Measurements from ENCODE around the gene PIM1.
"Not testable (repeated sequence)": the region's sequence is repeated elsewhere in the genome, so short reads cannot be mapped to it uniquely, and the experiment has no call there.

The PIM1 gene

DNA sequence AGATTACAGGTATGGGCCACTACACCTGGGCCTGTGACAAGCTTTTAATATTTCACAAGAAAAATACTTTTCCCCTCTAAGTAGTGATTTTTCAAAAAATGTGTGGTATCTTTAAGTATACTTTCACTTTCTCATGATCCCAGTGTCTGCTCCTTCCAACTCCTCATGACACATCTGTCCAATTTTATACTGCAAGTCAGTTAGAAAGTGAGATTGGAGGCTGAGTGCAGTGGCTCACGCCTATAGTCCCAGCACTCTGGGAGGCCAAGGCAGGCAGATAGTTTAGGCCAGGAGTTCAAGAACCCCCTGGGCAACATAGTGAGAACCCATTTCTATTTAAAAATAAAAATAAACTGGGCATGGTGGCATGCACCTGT lies 20.2 kb downstream of the PIM1 start:
- DNase-seq, result no peak

DNA sequence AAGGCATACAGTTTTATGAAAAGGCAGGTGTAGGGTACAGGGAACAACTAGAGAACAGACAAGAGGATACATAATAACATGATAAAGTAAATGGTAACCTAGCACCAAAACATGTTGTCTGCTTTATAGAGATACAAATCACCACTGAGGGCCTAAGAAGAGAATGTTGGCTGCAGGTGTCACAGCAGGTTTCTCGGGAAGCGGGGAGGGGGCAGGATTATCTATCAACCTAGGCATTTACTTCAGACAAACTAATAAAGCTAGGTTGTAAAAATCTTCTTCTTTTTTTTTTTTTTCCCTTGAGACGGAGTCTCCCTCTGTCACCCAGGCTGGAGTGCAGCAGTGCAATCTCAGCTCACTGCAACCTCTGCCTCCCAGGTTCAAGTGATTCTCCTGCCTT lies 22.7 kb downstream of the PIM1 start:
- no peak for DNase-seq

DNA sequence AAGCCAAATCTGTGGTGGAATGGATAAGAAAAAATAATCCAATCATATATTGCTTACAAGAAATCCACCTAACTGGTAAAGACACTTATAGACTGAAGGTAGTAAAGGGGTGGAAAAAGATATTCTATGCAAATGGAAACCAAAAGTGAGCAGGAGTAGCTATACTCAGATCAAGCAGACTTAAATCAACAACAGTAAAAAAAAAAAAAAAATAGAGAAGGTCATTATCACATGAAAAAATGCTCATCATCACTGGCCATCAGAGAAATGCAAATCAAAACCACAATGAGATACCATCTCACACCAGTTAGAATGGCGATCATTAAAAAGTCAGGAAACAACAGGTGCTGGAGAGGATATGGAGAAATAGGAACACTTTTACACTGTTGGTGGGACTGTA lies 24.9 kb downstream of the PIM1 start:
- not testable (repeated sequence) for DNase-seq

DNA sequence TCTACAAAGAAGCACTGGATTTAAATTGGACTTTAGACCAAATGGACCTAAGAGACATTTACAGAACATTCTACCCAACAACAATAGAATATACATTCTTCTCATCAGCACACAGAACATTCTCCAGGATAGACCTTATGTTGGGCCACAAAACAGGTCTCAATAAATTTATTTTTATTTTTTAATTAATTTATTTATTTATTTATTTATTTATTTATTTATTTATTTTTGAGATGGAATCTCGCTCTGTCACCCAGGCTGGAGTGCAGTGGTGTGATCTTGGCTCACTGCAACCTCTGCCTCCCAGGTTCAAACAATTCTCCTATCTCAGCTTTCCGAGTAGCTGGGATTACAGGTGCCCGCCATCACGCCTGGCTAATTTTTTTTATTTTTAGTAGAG lies 26.5 kb downstream of the PIM1 start:
- not testable (repeated sequence) for DNase-seq

GRCh38 chr6:37200085-37200484 lies 30.1 kb downstream of the PIM1 start:
- no peak for DNase-seq

GRCh38 chr6:37201726-37202125 lies 31.8 kb downstream of the PIM1 start:
- DNase-seq, result no peak

DNA sequence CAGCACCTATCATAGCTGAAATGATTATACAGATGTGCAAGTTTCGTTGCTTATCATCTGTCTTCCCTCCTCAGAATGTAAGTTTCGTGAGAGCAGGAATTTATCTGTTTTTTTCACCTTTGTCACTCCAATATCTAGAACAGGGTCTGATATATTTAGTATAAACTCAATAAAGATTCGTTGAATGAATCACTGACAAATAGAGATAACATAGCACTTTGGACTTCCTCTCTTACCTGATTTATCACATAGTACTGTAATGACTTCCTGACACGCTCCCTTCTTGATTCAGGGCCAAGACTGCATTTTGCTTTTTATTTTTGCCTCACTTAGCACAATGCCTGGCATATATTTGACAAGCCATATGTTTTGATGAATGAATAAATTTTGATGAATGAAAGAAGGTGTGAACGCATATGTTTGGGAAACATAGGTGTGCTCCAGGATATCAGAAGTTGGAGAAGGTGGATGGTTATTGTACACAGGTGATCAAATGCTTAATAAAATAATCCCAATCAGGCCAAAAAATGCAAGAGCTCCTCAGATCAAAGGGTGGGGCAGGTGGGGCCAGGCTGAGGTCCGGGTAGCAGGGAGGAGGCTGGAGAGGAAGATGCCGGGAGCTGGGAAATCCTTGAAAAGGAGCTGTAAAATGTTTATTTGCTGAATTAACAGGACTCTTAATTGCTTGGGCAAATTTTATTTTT lies 33.0 kb downstream of the PIM1 start:
- DNase-seq, result no peak

DNA sequence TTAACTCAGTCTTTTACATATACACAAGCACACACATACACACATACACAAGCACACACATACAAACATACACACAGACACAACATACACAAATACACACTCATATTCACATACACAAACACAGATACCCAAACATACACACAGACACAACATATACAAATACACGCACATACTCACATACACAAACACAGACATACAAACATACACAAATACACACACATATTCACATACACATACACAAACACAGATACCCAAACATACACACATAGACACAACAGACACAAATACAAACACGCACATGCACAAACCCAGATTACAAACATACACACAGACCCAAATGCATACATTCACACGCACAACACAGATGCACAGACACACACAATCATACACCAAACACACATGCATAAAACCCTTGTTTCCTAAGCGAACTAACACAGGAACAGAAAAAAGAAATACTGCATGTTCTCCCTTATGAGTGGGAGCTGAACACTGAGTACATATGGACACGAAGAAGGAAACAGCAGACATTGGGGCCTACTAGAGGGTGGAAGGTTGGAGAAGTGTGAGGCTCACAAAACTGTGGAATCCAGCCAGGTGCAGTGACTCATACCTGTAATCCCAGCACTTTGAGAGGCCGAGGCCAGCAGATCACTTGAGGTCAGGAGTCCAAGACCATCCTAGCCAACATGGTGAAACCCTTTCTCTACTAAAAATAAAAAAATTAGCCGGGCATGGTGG lies 34.2 kb downstream of the PIM1 start:
- DNase-seq, result no peak

GRCh38 chr6:37205175-37205996 lies 35.4 kb downstream of the PIM1 start:
- no peak for DNase-seq

DNA sequence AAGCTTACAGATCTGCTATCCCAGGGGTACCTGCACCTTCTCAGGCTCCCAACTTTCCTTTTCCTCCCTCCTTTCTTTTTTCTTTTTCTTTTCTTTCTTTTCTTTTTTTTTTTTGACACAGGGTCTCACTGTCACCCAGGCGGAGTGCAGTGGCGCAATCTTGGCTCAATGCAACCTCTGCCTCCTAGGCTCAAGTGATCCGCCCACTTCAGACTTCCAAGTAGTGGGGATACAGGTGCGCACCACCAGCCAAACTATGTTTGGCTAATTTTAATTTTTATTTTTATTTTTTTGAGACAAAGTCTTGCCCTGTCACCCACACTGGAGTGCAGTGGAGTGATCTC lies 36.0 kb downstream of the PIM1 start:
- no peak for DNase-seq

GRCh38 chr6:37206622-37207021 lies 36.7 kb downstream of the PIM1 start:
- DNase-seq, result no peak

GRCh38 chr6:37207903-37208456 lies 38.0 kb downstream of the PIM1 start:
- DNase-seq, result peak in 11 of 14 donors; percentile 4 to 51 (median 31)

- DNase-seq, result no peak
These were observed 38.8 kb downstream of the PIM1 start for GRCh38 chr6:37208793-37209192.

DNA sequence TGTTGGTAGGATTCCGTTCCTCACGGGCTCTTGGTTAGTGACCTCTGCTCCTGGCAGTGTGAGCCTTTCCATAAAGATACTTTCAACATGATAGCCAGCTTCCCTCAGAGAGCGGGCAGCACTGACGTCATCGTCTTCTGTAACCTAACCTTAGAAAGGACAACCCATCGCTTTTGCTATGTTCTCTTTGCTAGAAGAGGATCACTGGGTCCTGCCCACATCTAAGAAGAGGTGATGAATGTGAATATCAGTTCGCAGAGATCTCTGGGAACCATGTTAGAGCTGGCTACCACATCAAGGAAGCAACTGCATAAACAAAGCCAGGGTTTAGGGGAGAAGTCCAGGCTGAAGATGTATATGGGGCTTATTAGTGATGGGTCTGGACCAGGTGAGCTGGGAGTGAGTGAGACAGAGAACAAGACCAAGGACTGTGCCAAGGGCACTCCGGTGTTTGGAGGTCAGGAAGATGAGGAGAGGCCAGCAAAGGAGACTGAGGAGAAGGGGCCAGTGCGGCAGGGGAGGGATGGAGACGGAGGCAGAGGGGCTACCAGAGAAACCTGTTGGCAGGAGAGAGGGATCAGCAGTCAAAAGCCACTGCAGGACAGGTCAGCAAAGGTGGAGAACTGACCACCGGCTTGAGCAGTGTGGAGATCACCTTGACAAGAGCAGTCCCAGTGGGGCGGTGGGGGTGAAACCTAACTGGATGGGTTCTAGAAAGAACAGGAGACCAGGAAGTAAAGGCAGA lies 39.7 kb downstream of the PIM1 start:
- DNase-seq, result no peak

DNA sequence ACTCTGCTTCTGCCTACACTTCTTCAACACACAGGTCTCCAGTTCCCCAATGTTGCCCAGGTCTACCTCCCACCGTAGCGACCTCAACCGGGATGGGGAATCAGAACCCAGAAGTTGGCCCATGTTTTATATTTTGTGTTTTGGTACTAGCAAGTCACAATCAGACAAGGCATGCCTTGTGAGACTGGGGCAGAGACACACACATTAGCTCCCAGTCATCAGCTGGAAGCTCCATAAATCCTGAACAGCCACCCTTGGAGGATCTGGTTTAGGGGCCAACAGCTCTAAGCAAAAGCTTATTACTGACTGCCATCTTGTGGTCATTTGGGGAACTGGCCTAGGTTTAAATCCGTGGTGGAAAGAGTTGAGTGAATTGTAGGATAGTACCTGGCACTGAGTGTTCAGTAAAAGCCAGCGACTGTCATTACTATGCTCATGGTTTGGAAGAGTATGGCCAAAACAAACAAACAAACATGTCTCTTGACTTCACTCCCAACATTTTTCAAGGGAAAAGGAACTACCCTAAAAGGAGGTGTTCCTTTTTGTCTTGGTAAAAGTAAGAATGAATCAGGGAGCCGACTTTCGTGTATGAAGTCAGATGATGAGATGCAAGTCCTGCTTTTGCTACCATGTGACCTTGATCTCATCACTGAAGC lies 40.5 kb downstream of the PIM1 start:
- DNase-seq, result peak in 12 of 14 donors; percentile 12 to 66 (median 36)

DNA sequence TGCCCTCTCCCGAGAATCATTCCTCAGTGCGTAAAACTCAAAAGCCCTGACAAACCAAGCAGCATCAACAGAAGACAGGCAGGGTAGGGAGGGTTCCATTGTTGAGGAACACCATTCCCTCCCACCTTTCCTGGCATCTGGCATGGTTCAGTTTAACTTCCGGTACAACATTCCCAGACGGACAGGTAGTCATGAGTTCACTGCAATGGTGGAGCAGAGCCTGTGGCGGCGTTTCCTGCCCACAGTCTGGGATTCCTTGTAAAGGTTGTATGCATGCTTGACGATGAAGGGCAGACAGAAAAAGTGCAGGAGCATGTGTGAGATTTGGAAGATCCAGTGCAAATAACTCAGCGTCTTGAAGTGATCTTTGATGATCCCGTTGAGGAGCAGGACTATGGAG lies 42.3 kb downstream of the PIM1 start:
- no peak for DNase-seq

- DNase-seq, result no peak
These were observed 48.1 kb downstream of the PIM1 start for GRCh38 chr6:37218061-37218460.

DNA sequence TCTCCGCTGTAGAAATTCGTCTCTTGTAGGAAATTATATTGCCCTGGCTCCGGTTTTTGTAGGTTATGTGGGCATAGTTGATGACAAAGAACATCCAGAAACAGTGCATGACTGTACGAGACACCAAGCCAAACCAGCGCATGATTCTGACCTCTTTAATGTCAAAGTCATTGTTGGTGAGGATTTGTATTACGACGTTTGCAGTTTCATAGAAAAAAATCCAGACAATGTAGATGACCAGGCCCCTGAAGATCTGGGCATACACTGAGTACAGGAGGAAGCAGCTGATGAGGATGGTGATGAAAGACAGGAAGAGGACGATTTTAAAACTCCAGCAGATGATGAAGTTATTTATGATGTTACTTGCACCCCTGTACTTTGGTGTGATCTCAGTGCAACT lies 48.6 kb downstream of the PIM1 start:
- no peak for DNase-seq

GRCh38 chr6:37221585-37222124 lies 51.7 kb downstream of the PIM1 start:
- DNase-seq, result peak in 1 of 14 donors; percentile 20

DNA sequence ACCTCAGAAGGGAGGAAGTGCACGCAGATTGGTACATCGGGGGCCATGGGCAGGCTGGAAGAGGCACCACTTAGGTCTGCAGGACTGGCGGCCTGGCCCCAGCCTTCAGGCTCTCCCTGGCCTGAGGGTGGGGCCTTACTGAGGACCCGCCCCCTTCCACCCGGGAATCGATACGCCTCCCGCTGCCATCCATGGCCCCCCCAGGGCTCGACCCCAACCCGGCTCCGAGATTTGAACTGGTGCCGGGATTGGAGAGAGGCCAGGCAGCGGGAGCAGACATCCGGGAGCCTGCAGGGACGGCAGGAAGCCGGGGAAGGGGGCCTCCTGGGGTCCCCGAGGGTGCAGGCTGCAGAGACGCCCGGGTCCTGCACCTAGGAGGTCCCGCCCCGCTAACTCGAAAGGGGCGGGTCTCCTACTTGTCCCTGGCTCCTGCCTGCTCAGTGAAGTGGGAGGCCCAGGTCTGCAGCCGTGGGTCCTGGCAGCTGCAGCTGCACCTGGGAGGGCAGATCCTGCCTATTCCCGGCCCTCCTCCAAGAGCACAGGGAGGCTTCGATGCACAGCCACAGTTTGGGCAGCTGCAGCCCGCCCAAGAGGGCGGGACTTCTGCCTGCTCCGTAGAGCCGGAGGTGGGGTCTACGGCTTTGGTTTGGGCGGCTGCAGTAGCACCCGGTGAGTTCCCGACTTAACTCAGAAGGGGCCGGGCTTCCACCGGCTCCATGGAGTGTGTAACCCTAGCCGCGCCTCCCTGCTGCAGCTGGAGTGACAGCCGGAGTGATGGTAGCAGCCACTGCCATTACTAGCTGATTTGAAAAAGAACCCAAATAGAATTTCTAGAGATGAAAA lies 52.4 kb downstream of the PIM1 start:
- peak in 9 of 14 donors; percentile 9 to 58 (median 39) for DNase-seq

DNA sequence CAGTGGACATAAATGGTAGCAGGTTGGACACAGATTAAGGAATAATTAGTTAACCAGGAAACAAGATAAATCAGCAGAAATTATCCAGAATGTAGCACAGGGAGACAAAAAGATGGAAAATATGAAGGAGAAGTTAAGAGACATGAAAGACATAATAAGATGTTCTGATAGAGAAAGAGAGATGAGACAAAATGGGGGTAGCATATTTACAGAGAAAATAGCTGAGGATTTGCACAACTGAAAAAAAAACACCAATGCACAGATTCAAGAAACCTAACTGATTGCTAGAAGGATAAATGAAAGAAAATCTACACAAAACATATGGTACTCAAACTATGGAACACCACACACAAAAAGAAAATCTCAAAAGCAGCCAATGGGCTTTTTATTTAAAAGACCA lies 53.0 kb downstream of the PIM1 start:
- DNase-seq, result no peak

Data from C1 segment of cervical spinal cord (tissue), 14 donors.